GM21825 (cell line): Measurements from ENCODE around the gene FCN1.

ENCODE experiments used
- ATAC-seq: cut with Tn5 transposase; IDR thresholded peaks from one replicate; pipeline ENCODE4 v1.9.1; 2021; ENCODE audit warnings: mild to moderate bottlenecking, moderate library complexity; ENCODE audit not compliant: unreplicated experiment

FCN1 gene

GRCh38 chr9:134937566-134938345 is 20.0 kb upstream of the FCN1 start:
- ATAC-seq = no peak

- ATAC-seq = no peak
Observed at GRCh38 chr9:134937164-134937555, 19.4 kb upstream of the FCN1 start.

GRCh38 chr9:134936346-134937163 is 18.8 kb upstream of the FCN1 start:
- no peak for ATAC-seq

- no peak for ATAC-seq
Observed at GRCh38 chr9:134935701-134936345, 18.1 kb upstream of the FCN1 start.

GRCh38 chr9:134935056-134935640 is 17.4 kb upstream of the FCN1 start:
- ATAC-seq = no peak

- ATAC-seq = no peak
Observed at GRCh38 chr9:134933076-134933659, 15.5 kb upstream of the FCN1 start.

GRCh38 chr9:134932606-134933005 is 14.9 kb upstream of the FCN1 start:
- no peak for ATAC-seq

GRCh38 chr9:134932171-134932570 is 14.5 kb upstream of the FCN1 start:
- ATAC-seq = no peak

- ATAC-seq = peak; percentile 59
Observed at GRCh38 chr9:134930398-134930797, 12.7 kb upstream of the FCN1 start.

- no peak for ATAC-seq
Observed at GRCh38 chr9:134929193-134930158, 11.8 kb upstream of the FCN1 start.

GRCh38 chr9:134928436-134929192 is 10.9 kb upstream of the FCN1 start:
- no peak for ATAC-seq

GRCh38 chr9:134925011-134925511 is 7.3 kb upstream of the FCN1 start:
- no peak for ATAC-seq

GRCh38 chr9:134923466-134923865 is 5.8 kb upstream of the FCN1 start:
- no peak for ATAC-seq

- ATAC-seq = no peak
Observed at GRCh38 chr9:134922932-134923240, 5.2 kb upstream of the FCN1 start.

- no peak for ATAC-seq
Observed at GRCh38 chr9:134922066-134922931, 4.6 kb upstream of the FCN1 start.

GRCh38 chr9:134919303-134919702 is 1.6 kb upstream of the FCN1 start:
- no peak for ATAC-seq

GRCh38 chr9:134918646-134919045 is 934 bp upstream of the FCN1 start:
- no peak for ATAC-seq

GRCh38 chr9:134916161-134916665 is 1.5 kb downstream of the FCN1 start:
- ATAC-seq = no peak
